HT1080 (cell line): ENCODE results near the gene TSHZ1. TPM values are rescaled to one million over a fixed set of nuclear protein-coding genes. Genes with fewer than 3 reads are reported as not detected.

Source experiments
- DNase-seq: peaks from one replicate; pipeline ENCODE4 v3.0.0-alpha.2; 2015; ENCODE audit warnings: low read depth
- polyA plus RNA-seq, 2 experiments: library from polyadenylated mRNA; depleted of rRNA; stranded (reverse); fragments of >200 nt; gene quantifications; 2 replicates each; pipeline ENCODE4 v1.2.3, GENCODE V29; 2015
- total RNA-seq: library from RNA; depleted of rRNA; stranded (reverse); fragments of >200 nt; shearing (Covaris generic); gene quantifications from 2 replicates; pipeline ENCODE4 v1.2.3, GENCODE V29; 2014; rRNA removed

TSHZ1 gene
- total RNA-seq: 9.4 and 11.8 TPM in 2 replicates
- 8.7 and 10.3 TPM in 2 replicates for polyA plus RNA-seq (2015; cell fraction: cytosol; rRNA removed)
- polyA plus RNA-seq (2015; cell fraction: nucleus; rRNA removed): 5.9 and 8.1 TPM in 2 replicates

- DNase-seq: peak; percentile 87
These were observed at the start of gene TSHZ1 for GRCh38 chr18:75210274-75211001. TSS of gene TSHZ1 (plus strand) at chr18:75210797. CDS start at chr18:75211877, 1,080 bp downstream.

- DNase-seq: peak; percentile 56
These were observed 49.2 kb upstream of the TSHZ1 start for GRCh38 chr18:75161256-75162028.

GRCh38 chr18:75162467-75162866 lies 48.1 kb upstream of the TSHZ1 start:
- DNase-seq: peak; percentile 44

GRCh38 chr18:75162978-75163377 lies 47.6 kb upstream of the TSHZ1 start:
- no peak for DNase-seq

GRCh38 chr18:75163736-75164135 lies 46.9 kb upstream of the TSHZ1 start:
- DNase-seq: no peak

GRCh38 chr18:75164479-75164878 lies 46.1 kb upstream of the TSHZ1 start:
- DNase-seq: no peak

- DNase-seq: no peak
These were observed 44.7 kb upstream of the TSHZ1 start for GRCh38 chr18:75165926-75166325.

- DNase-seq: no peak
These were observed 43.5 kb upstream of the TSHZ1 start for GRCh38 chr18:75167137-75167536.

- DNase-seq: no peak
These were observed 42.6 kb upstream of the TSHZ1 start for GRCh38 chr18:75167759-75168618.

GRCh38 chr18:75168619-75169018 lies 42.0 kb upstream of the TSHZ1 start:
- no peak for DNase-seq

- no peak for DNase-seq
These were observed 41.2 kb upstream of the TSHZ1 start for GRCh38 chr18:75169411-75169810.

- DNase-seq: no peak
These were observed 40.4 kb upstream of the TSHZ1 start for GRCh38 chr18:75170022-75170789.

GRCh38 chr18:75170916-75171315 lies 39.7 kb upstream of the TSHZ1 start:
- DNase-seq: no peak

- DNase-seq: no peak
These were observed 38.1 kb upstream of the TSHZ1 start for GRCh38 chr18:75172299-75173124.

- peak; percentile 59 for DNase-seq
These were observed 37.5 kb upstream of the TSHZ1 start for GRCh38 chr18:75173125-75173432.

- no peak for DNase-seq
These were observed 36.9 kb upstream of the TSHZ1 start for GRCh38 chr18:75173738-75174137.

GRCh38 chr18:75176849-75177248 lies 33.7 kb upstream of the TSHZ1 start:
- no peak for DNase-seq

- DNase-seq: no peak
These were observed 32.2 kb upstream of the TSHZ1 start for GRCh38 chr18:75178376-75178775.

- no peak for DNase-seq
These were observed 30.6 kb upstream of the TSHZ1 start for GRCh38 chr18:75179819-75180600.
